ENCODE measurements around the gene HELQ. TPM values are rescaled to one million over a fixed set of nuclear protein-coding genes. Genes with fewer than 3 reads are reported as not detected.

Gene HELQ
- total RNA-seq, 1 experiment from 2014 or later = 11.5 TPM

DNA sequence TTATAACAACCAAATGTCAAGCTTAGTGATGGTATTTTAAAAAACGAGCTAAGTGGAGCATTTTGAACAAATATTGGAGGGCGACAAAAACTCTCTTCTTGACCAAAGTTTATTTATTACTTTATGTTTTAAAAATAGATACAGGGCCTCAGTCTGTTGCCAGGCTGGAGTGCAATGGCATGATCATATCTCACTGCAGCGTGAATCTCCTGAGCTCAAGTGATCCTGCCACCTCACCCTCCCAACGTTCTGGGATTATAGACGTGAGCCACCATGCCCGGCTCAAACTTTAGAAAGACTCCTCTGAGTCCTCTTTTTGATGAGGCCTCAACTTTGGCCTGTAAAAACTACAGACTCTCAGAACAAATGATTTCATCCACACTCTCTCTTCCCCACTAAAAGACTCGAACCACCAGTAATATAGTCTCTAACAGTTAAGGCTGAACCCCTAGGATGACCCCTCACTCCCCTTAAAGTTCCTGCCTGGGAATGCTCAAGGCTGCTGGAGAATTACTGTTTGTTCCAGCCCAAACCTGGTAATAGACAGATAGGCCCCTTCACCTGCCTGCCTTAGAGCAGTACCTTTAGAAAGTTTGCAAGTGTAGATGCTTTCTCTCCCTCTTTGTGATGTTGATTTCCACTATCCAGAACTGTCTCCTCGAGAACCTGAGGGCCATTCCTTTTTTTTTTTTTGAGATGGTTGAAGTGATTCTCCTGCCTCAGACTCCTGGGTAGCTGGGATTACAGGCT, 65.7 kb downstream of the HELQ start:
- Histone ChIP-seq H3K27me3 (replicated peaks; ENCODE audit: insufficient read depth, low read depth, low read length, poor library complexity) (no peaks in the 10 kb centered on the region), H3K9me3 (ENCODE audit: low read depth, low read length, poor library complexity, severe bottlenecking) (no peaks in the 10 kb centered on the region), H3K27ac (ENCODE audit: low read depth, low read length, poor library complexity, severe bottlenecking) (no peak overlapping the region), H3K36me3 (ENCODE audit: insufficient read depth, low read length, poor library complexity, severe bottlenecking) (no peaks in the 10 kb centered on the region), H3K4me1 (ENCODE audit: insufficient read depth, low read length, poor library complexity, severe bottlenecking) (no peaks in the 10 kb centered on the region), H3K4me3 (ENCODE audit: low read depth, low read length, poor library complexity, severe bottlenecking) (no peak overlapping the region)
- DNase-seq (ENCODE audit: low spot score) = no peak
- ChIA-PET CTCF (no interaction called here), POLR2A (ENCODE audit: low non-redundant PET) (no interaction called here)
- no peak for TF ChIP-seq EZH2 (IDR thresholded peaks at IDR 0.05; ENCODE audit: borderline replicate concordance, low read depth, low read length, poor library complexity, severe bottlenecking)
- TF ChIP-seq CTCF (conservative IDR thresholded peaks at IDR 0.05; ENCODE audit: low read depth, low read length) = no peak
- no TSS peak for BruUV-seq (replicated peaks)
- intact Hi-C loops (cut with micrococcal nuclease; ENCODE audit: unreplicated experiment) = no loop called here

- DNase-seq (ENCODE audit: low spot score) = no peak
- TF ChIP-seq EZH2 (IDR thresholded peaks at IDR 0.05; ENCODE audit: borderline replicate concordance, low read depth, low read length, poor library complexity, severe bottlenecking) = no peak
- no peaks in the 10 kb centered on the region for H3K9me3 ChIP-seq (ENCODE audit: low read depth, low read length, poor library complexity, severe bottlenecking)
- intact Hi-C loops (cut with micrococcal nuclease; ENCODE audit: unreplicated experiment) = no loop called here
- ChIA-PET CTCF (no interaction called here), POLR2A (ENCODE audit: low non-redundant PET) (no interaction called here)
- no TSS peak for BruUV-seq (replicated peaks)
- H3K4me1 ChIP-seq (ENCODE audit: insufficient read depth, low read length, poor library complexity, severe bottlenecking) = no peaks in the 10 kb centered on the region
- no peaks in the 10 kb centered on the region for H3K36me3 ChIP-seq (ENCODE audit: insufficient read depth, low read length, poor library complexity, severe bottlenecking)
- no peaks in the 10 kb centered on the region for H3K27me3 ChIP-seq (replicated peaks; ENCODE audit: insufficient read depth, low read depth, low read length, poor library complexity)
- no peak overlapping the region for H3K4me3 ChIP-seq (ENCODE audit: low read depth, low read length, poor library complexity, severe bottlenecking)
- no peak overlapping the region for H3K27ac ChIP-seq (ENCODE audit: low read depth, low read length, poor library complexity, severe bottlenecking)
These were observed 66.4 kb downstream of the HELQ start for GRCh38 chr4:83389037-83389720.

GRCh38 chr4:83388313-83388676, 67.3 kb downstream of the HELQ start:
- TF ChIP-seq CTCF (conservative IDR thresholded peaks at IDR 0.05; ENCODE audit: low read depth, low read length) (no peak), EZH2 (IDR thresholded peaks at IDR 0.05; ENCODE audit: borderline replicate concordance, low read depth, low read length, poor library complexity, severe bottlenecking) (no peak)
- Histone ChIP-seq H3K27ac (ENCODE audit: low read depth, low read length, poor library complexity, severe bottlenecking) (no peak overlapping the region), H3K4me1 (ENCODE audit: insufficient read depth, low read length, poor library complexity, severe bottlenecking) (no peaks in the 10 kb centered on the region), H3K4me3 (ENCODE audit: low read depth, low read length, poor library complexity, severe bottlenecking) (no peak overlapping the region), H3K9me3 (ENCODE audit: low read depth, low read length, poor library complexity, severe bottlenecking) (no peaks in the 10 kb centered on the region), H3K27me3 (replicated peaks; ENCODE audit: insufficient read depth, low read depth, low read length, poor library complexity) (no peaks in the 10 kb centered on the region), H3K36me3 (ENCODE audit: insufficient read depth, low read length, poor library complexity, severe bottlenecking) (no peaks in the 10 kb centered on the region)
- no TSS peak for BruUV-seq (replicated peaks)
- ChIA-PET CTCF (no interaction called here), POLR2A (ENCODE audit: low non-redundant PET) (no interaction called here)
- DNase-seq (ENCODE audit: low spot score) = no peak
- intact Hi-C loops (cut with micrococcal nuclease; ENCODE audit: unreplicated experiment) = no loop called here
